Measurements from ENCODE around the gene RAB3D.

RAB3D gene

DNA sequence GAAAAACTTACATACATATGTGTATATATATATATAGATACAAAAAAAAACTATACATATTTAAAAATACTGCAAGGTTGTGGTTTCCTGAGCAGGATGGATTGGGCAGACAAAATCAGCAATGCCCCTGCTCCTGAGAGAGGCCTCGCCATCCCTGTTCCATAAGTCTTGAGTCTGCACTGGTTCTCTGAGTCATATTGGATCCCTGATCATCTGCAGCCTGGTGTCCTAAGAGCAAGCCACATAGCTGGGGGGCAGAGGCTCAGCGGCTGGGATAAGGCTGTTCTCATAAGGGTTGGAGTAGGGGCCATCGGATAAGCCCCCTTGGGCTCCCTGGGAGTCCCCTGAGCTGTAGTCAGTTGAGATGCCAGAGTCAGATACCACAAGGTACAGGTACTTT, 38.3 kb upstream of the RAB3D start:
- POLR2A ChIA-PET, result interaction anchor here (1.6 to 1.7 kb wide), 2 partner anchors 33 to 38 kb away, joined by 3 to 5 read pairs; partner anchors contain the start of gene RAB3D
- CTCF ChIA-PET, result interaction anchor here (0.5 to 2.3 kb wide), 10 partner anchors 10 to 249 kb away, joined by 3 to 13 read pairs (median 4); partner anchors contain the start of genes ODAD3 and PRKCSH
- no peak for DNase-seq (ENCODE audit: extremely low spot score)
- TF ChIP-seq TARDBP (IDR thresholded peaks at IDR 0.05) (no peak), FOXK2 (IDR thresholded peaks at IDR 0.05) (no peak), SUZ12 (IDR thresholded peaks at IDR 0.05) (no peak), ZNF384 (IDR thresholded peaks at IDR 0.05) (no peak), NFRKB (IDR thresholded peaks at IDR 0.05) (no peak), L3MBTL2 (conservative IDR thresholded peaks at IDR 0.05) (no peak), SP1 (IDR thresholded peaks at IDR 0.05) (no peak), ELF4 (IDR thresholded peaks at IDR 0.05) (no peak), FOXM1 (IDR thresholded peaks at IDR 0.05; ENCODE audit: borderline replicate concordance) (no peak), HDGF (IDR thresholded peaks at IDR 0.05; ENCODE audit: borderline replicate concordance) (no peak), LEF1 (IDR thresholded peaks at IDR 0.05; ENCODE audit: borderline replicate concordance) (no peak)
- TF ChIP-seq, protein P1, sequence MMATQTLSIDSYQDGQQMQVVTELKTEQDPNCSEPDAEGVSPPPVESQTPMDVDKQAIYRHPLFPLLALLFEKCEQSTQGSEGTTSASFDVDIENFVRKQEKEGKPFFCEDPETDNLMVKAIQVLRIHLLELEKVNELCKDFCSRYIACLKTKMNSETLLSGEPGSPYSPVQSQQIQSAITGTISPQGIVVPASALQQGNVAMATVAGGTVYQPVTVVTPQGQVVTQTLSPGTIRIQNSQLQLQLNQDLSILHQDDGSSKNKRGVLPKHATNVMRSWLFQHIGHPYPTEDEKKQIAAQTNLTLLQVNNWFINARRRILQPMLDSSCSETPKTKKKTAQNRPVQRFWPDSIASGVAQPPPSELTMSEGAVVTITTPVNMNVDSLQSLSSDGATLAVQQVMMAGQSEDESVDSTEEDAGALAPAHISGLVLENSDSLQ (IDR thresholded peaks at IDR 0.05), result no peak

DNA sequence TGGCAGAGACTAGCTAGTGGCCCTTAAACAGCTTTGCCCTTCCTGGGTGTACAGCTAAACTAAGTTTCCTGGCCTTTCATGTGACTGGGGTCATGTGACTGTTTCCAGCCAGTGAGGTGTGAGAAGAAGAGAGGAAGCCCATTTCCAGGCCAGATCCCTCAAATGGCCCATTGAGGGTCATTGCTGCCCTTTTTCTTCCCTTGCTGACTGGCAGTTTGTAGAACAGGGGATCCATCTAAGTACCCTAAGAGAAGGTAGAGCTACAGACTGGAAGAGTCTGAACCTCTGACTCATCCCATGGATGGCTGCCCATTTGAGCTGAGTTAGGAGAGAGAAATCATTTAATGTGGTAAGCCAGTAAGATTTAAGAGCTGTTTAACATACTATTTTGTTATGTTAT, 37.8 kb upstream of the RAB3D start:
- TF ChIP-seq NFRKB (IDR thresholded peaks at IDR 0.05) (no peak), FOXA1 (IDR thresholded peaks at IDR 0.05) (no peak), CTBP1 (IDR thresholded peaks at IDR 0.05; ENCODE audit: borderline replicate concordance) (no peak)
- POLR2A ChIA-PET, result interaction anchor here (1.0 to 1.7 kb wide), 4 partner anchors 16 to 72 kb away, joined by 3 to 5 read pairs (median 4); partner anchors contain the start of gene RAB3D
- no peak for DNase-seq (ENCODE audit: extremely low spot score)
- CTCF ChIA-PET, result interaction anchor here (0.5 to 2.3 kb wide), 9 partner anchors 19 to 249 kb away, joined by 3 to 13 read pairs (median 4); partner anchors contain the start of genes ODAD3 and PRKCSH

- CTCF ChIA-PET, result interaction anchor here (0.6 to 1.4 kb wide), 4 partner anchors 8 to 102 kb away, joined by 3 to 8 read pairs (median 6); no protein-coding TSS in a partner anchor
- POLR2A ChIA-PET, result interaction anchor here (0.7 to 2.5 kb wide), 32 partner anchors 8 to 184 kb away, joined by 3 to 24 read pairs (median 4); partner anchors contain the start of genes CCDC159, ECSIT, ELOF1 and EPOR
Measured at GRCh38 chr19:11375143-11375948, 35.9 kb upstream of the RAB3D start.

GRCh38 chr19:11374433-11375142, 35.1 kb upstream of the RAB3D start, which contains the start of gene SWSAP1:
Gene SWSAP1, plus strand, starts transcription at chr19:11374666. Its CDS starts 15 bp downstream, at chr19:11374681.
- peak; percentile 76 for TF ChIP-seq L3MBTL2 (conservative IDR thresholded peaks at IDR 0.05)
- TF ChIP-seq LEF1 (IDR thresholded peaks at IDR 0.05; ENCODE audit: borderline replicate concordance), result no peak
- TF ChIP-seq NFRKB (IDR thresholded peaks at IDR 0.05), result no peak
- no peak for TF ChIP-seq ARNT (IDR thresholded peaks at IDR 0.05)
- TF ChIP-seq HDGF (IDR thresholded peaks at IDR 0.05; ENCODE audit: borderline replicate concordance), result no peak
- TF ChIP-seq, protein P1 (IDR thresholded peaks at IDR 0.05), result peak; percentile 99
- no peak for TF ChIP-seq TARDBP (IDR thresholded peaks at IDR 0.05)
- peak; percentile 65 for TF ChIP-seq ELF4 (IDR thresholded peaks at IDR 0.05)
- DNase-seq (ENCODE audit: extremely low spot score), result peak; percentile 94
- ChIA-PET POLR2A (interaction anchor here (0.7 to 2.5 kb wide), 34 partner anchors 9 to 184 kb away, joined by 3 to 24 read pairs (median 4); partner anchors contain the start of genes CCDC159, ECSIT, ELOF1 and EPOR), CTCF (interaction anchor here (0.6 to 1.4 kb wide), 5 partner anchors 9 to 188 kb away, joined by 3 to 8 read pairs (median 4); no protein-coding TSS in a partner anchor)

More at GRCh38 chr19:11375143-11375948, 35.9 kb upstream of the RAB3D start:
- DNase-seq (ENCODE audit: extremely low spot score), result peak; percentile 27
- TF ChIP-seq ELF4 (IDR thresholded peaks at IDR 0.05) (no peak), LEF1 (IDR thresholded peaks at IDR 0.05; ENCODE audit: borderline replicate concordance) (no peak), NFRKB (IDR thresholded peaks at IDR 0.05) (no peak), SP1 (IDR thresholded peaks at IDR 0.05) (no peak), SUZ12 (IDR thresholded peaks at IDR 0.05) (no peak), FOXK2 (IDR thresholded peaks at IDR 0.05) (no peak), ARNT (IDR thresholded peaks at IDR 0.05) (no peak), BHLHE40 (IDR thresholded peaks at IDR 0.05; ENCODE audit: borderline replicate concordance) (no peak), FOXA1 (IDR thresholded peaks at IDR 0.05) (no peak), FOXM1 (IDR thresholded peaks at IDR 0.05; ENCODE audit: borderline replicate concordance) (no peak), TARDBP (IDR thresholded peaks at IDR 0.05) (no peak), L3MBTL2 (conservative IDR thresholded peaks at IDR 0.05) (no peak), HDGF (IDR thresholded peaks at IDR 0.05; ENCODE audit: borderline replicate concordance) (no peak), CTBP1 (IDR thresholded peaks at IDR 0.05; ENCODE audit: borderline replicate concordance) (no peak), ZNF384 (IDR thresholded peaks at IDR 0.05) (no peak)
- TF ChIP-seq, protein P1 (IDR thresholded peaks at IDR 0.05), result no peak

DNA sequence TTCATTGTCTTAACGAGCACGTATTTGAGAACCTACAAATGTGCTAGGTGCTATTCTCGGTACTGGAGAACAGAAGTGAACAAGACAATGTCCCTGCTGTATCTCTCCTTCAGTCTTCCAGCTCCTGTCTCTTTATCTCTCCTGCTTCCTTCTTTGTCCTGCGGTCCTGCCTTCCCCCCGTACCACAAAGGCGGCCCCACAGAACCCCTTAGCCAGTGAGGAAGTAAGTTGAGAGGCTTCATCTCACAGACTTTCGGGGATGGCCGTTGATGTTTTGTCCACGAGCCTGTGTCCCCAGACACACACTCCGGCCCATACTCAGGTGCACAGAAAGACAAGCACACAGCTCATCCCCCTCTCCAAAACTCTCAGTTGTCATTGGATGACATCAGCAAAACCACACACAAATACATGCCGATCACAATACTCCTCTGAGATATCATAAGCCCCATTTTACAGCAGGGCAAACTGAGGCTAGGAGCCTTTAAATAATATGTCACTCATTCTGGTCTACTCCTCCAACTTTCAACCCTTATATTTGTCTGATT, 34.5 kb upstream of the RAB3D start:
- ChIA-PET CTCF (interaction anchor here (0.6 to 1.4 kb wide), 3 partner anchors 9 to 189 kb away, joined by 3 to 8 read pairs (median 7); no protein-coding TSS in a partner anchor), POLR2A (interaction anchor here (0.7 to 2.5 kb wide), 20 partner anchors 10 to 166 kb away, joined by 3 to 24 read pairs (median 6); partner anchors contain the start of genes CCDC159, EPOR, ODAD3 and PRKCSH)
- no peak for DNase-seq (ENCODE audit: extremely low spot score)
- TF ChIP-seq FOXK2 (IDR thresholded peaks at IDR 0.05) (no peak), FOXA1 (IDR thresholded peaks at IDR 0.05) (no peak), SP1 (IDR thresholded peaks at IDR 0.05) (no peak), LEF1 (IDR thresholded peaks at IDR 0.05; ENCODE audit: borderline replicate concordance) (no peak), ZNF384 (IDR thresholded peaks at IDR 0.05) (no peak), ARNT (IDR thresholded peaks at IDR 0.05) (no peak), SUZ12 (IDR thresholded peaks at IDR 0.05) (no peak), ELF4 (IDR thresholded peaks at IDR 0.05) (no peak), BHLHE40 (IDR thresholded peaks at IDR 0.05; ENCODE audit: borderline replicate concordance) (no peak), TARDBP (IDR thresholded peaks at IDR 0.05) (no peak), CTBP1 (IDR thresholded peaks at IDR 0.05; ENCODE audit: borderline replicate concordance) (no peak), L3MBTL2 (conservative IDR thresholded peaks at IDR 0.05) (no peak)

Measured in HEK293T (cell line).